HG03439 (cell line): ENCODE results near the gene TUG1.

Experiments used
- ATAC-seq: cut with Tn5 transposase; IDR thresholded peaks from one replicate; pipeline ENCODE4 v1.9.1; 2021; ENCODE audit warnings: mild to moderate bottlenecking, moderate library complexity; ENCODE audit not compliant: unreplicated experiment

The TUG1 gene

GRCh38 chr22:30968924-30969531 lies at the start of gene TUG1:
Gene TUG1, plus strand, starts transcription at chr22:30969265.
- ATAC-seq, result peak; percentile 97

GRCh38 chr22:30919973-30920372 lies 49.1 kb upstream of the TUG1 start:
- ATAC-seq, result no peak

GRCh38 chr22:30920407-30920806 lies 48.7 kb upstream of the TUG1 start:
- no peak for ATAC-seq

DNA sequence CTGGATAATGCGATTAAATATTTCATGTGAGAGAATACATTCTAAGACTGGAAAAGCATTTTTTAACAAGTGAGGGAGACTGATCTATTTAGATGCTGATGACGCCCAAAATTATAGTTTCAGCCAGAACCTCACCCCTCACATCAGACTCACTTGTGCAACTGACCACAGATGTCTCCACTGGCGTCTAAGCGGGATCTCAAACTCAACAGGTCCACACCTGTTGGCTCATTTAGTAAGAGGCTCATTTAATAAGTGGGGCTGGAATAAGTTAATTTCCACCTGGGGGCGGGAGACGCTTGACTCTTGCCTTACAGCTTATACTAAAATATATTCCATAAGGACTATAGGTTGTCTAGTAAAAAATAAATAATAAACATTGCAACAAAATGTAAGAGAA lies 48.0 kb upstream of the TUG1 start:
- ATAC-seq, result no peak

DNA sequence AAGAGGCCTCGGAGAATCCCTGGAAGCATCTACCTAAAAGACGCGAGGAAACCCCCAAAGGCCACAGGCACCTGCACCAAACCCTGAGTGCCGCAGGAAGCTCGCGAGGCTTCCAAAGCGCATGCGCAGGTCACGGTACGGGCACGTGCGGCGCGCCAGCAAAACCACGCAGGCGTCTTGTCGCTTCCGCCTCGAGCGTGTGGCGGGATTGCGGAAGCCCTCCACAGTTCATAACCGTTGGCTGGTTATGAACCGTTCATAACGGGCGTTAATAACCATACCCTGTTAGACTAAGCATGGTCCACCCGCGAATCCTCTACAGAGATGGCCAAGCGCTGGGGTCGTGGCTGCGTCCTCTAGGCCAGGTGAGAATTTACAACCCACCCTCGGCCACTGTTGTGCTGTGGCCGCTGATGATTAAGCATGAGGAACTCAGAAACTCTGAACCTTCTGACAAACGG lies 46.9 kb upstream of the TUG1 start:
- peak; percentile 67 for ATAC-seq

GRCh38 chr22:30923168-30923900 lies 45.7 kb upstream of the TUG1 start:
- no peak for ATAC-seq

- ATAC-seq, result no peak
Measured at GRCh38 chr22:30925667-30926066, 43.4 kb upstream of the TUG1 start.

- ATAC-seq, result no peak
Measured at GRCh38 chr22:30926706-30927105, 42.4 kb upstream of the TUG1 start.

- ATAC-seq, result no peak
Measured at GRCh38 chr22:30927806-30928205, 41.3 kb upstream of the TUG1 start.

DNA sequence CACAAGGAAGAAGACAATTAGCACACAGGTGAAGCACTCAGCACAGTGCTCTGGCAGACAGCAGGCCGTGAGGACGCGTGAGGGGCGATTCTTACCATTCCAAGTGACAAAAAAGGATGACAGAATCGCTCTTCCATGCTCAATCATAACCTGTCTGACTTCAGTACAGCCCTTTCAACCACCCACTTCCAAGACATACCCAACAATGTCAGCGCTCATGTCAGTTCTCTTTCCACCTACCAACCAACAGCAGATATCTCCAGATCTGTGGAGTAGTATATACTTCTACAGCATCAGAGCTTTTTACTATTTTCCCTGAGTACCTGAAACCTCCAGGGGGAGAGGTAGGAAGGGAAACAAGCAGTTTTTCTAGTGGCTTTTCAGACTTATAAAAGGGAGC lies 40.7 kb upstream of the TUG1 start:
- no peak for ATAC-seq

GRCh38 chr22:30930228-30930627 lies 38.8 kb upstream of the TUG1 start:
- no peak for ATAC-seq

GRCh38 chr22:30931541-30932300 lies 37.3 kb upstream of the TUG1 start:
- ATAC-seq, result no peak

GRCh38 chr22:30932661-30933060 lies 36.4 kb upstream of the TUG1 start:
- ATAC-seq, result no peak

DNA sequence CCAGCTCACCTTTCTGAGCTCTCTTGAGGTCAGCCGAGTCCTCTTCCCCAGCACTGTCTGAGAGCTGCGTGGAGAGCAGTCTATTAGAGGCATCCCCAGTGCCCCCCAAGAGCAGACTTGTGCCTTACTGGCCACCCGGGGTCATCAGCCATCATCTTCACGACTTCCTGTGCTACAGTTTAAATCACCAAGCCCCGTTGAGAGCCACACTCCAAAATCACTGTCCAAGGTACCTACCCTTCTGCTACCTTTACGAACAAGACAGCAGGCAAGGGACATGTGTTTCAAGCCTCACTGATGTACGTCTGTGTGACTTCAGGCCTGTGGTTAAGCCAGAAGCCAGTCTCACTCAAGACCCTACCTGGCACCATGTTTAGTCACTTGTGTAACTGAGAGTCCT lies 35.6 kb upstream of the TUG1 start:
- ATAC-seq, result no peak

DNA sequence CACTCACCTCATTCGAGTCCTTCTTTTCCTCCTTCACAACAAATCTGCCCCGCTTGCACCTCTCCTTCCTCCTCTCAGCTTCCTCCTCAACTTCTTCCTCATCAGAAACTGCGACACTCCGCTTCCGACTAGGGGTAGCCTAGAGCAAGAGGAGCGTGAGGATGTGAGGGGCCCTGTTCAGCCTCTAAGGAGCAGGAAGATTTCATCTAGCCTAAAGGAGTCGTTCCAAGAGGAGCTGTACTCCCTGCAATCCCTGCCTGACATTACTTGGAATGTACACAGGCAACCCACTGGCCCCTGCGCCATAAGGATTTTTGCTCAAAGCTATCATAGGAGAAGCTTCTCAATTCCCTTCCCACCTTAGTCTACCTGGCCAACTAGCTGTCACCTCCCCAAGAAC lies 35.0 kb upstream of the TUG1 start:
- ATAC-seq, result no peak

DNA sequence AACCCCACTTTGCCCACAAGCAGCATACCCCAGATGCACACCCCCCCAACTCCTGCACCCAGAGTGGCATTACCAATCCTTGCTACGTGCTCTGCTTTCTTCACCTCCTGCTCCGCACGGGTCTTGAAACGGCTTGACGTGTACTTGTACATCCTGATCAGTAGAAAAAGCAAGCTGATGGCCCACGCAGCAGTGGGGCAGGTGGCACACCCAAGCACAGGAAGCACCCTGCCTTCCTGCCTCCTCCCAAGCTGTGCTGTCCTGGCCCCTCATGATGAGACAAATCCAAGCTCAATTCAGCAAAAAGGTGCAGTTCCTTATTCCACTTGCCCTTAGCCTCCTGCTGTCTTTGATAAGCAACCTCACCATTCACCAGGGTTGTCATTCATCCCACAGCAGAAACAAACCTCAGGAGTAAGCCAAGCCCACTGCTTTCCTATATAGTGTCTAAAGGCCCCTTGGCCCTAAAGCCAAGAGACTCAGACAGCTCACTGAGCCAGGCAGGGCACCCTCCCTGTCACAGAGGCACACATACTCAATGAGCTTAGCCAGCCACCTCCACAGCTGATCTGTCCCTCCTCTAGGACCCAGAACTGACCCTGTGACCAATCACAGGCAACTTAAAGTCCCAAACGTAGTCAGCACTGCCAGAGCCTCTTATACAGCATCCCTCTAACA lies 28.2 kb upstream of the TUG1 start:
- no peak for ATAC-seq

DNA sequence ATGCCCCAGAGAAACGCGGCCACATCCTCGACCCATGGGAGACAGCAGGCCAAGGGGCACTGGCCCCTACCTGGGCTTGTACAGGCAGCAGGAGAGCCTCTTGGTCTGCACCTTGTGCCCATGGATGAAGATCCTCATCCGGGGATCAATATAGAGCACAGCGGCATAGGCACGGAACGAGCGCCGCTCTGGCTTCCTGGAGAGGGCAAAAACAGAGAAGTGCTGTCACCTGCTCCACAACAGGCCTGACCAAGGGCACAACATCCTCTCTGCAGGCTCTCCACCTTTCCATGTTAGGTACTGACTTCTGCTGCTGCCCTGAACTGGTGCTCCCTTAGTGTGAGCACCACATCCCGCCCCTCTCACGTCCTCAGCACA lies 27.7 kb upstream of the TUG1 start:
- no peak for ATAC-seq

DNA sequence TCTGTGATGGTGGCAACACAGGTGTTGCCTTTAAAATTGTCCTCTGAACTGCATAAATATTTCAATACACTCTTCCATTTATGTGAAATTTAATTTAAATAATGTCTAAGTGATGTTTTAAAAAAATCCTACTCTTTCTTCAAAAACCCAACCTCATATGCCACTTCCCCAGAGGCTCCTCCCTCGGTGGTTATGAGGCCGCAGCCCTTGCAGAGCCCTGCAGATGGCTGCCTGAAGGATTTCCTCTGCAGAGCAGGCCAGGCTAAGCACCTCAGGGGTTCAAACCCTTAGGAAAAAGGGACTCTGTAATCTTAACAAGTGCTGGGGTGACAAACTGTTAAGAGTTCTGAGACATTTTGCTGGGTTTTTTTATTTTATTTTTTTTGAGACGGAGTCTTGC lies 25.7 kb upstream of the TUG1 start:
- no peak for ATAC-seq

- no peak for ATAC-seq
Measured at GRCh38 chr22:30944986-30945385, 24.1 kb upstream of the TUG1 start.

GRCh38 chr22:30945653-30946052 lies 23.4 kb upstream of the TUG1 start:
- ATAC-seq, result no peak

DNA sequence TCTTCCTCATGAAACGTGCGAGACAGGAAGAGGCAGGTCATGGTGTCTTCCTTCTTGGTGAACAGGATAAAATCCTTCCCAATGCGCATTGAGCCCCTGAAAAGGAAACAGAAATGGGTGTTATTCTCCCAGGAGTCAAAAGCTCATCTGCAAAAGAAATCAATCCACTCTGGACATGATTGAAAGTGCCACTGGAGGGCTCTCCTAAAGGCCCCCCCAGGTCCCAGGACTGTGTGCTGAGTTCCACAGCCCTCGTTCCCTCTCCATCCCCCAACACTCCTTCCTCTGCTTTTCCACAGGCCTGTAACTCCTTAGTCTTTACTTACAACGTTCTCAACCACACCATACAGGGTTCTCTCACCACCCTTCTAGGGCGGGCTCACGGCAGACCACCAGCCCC lies 22.7 kb upstream of the TUG1 start:
- no peak for ATAC-seq
